GM12878 (cell line): ENCODE results near the gene MYD88.

Experiments
- ATF7 ChIP-seq: fragments of 450-650 bp; IDR thresholded peaks from 2 replicates; pipeline ENCODE4 v1.6.1; 2016; ENCODE audit warnings: low read depth, mild to moderate bottlenecking
- CEBPZ ChIP-seq: fragments of 150-350 bp; IDR thresholded peaks from 2 replicates; pipeline ENCODE4 v1.6.1; 2016; ENCODE audit warnings: low read depth, low read length
- CTCF ChIP-seq, 3 experiments: IDR thresholded peaks in 2 of 3; conservative IDR thresholded peaks in 1 of 3; 2 replicates each; pipeline ENCODE4 v1.5.1; 2011; ENCODE audit warnings: low read depth in 3 of 3, low read length in 3 of 3, mild to moderate bottlenecking in 3 of 3, control low read depth in 2 of 3, moderate library complexity in 2 of 3, inconsistent platforms in 1 of 3, mixed read lengths in 1 of 3; ENCODE audit not compliant: control insufficient read depth in 2 of 3, insufficient read depth in 1 of 3; ENCODE audit errors: extremely low read depth in 1 of 3
- ELK1 ChIP-seq: IDR thresholded peaks from 2 replicates; pipeline ENCODE4 v1.6.1; 2012; ENCODE audit warnings: low read depth, low read length, improper control_type of control experiment
- EZH2 ChIP-seq: IDR thresholded peaks from 2 replicates; pipeline ENCODE4 v1.6.1; 2012; ENCODE audit warnings: low read depth, mild to moderate bottlenecking, control low read depth, inconsistent platforms, low read length, borderline replicate concordance; ENCODE audit not compliant: control insufficient read depth
- GATAD2B ChIP-seq: fragments of 450-650 bp; conservative IDR thresholded peaks from 2 replicates; pipeline ENCODE4 v1.6.1; 2017; ENCODE audit warnings: low read depth, mild to moderate bottlenecking, moderate library complexity
- IKZF1 ChIP-seq: fragments of 450-650 bp; conservative IDR thresholded peaks from 2 replicates; pipeline ENCODE4 v1.6.1; 2017; ENCODE audit warnings: antibody characterized with exemption, mild to moderate bottlenecking
- IKZF2 ChIP-seq, 2 experiments: fragments of 450-650 bp; IDR thresholded peaks; 2 replicates each; pipeline ENCODE4 v1.6.1; 2017; ENCODE audit warnings: mild to moderate bottlenecking in 2 of 2, moderate library complexity in 2 of 2
- MEF2A ChIP-seq: IDR thresholded peaks from 2 replicates; pipeline ENCODE4 v1.6.1; 2011; ENCODE audit warnings: low read depth, mild to moderate bottlenecking, low read length, moderate library complexity; ENCODE audit not compliant: insufficient read depth
- POLR2A ChIP-seq: IDR thresholded peaks from 2 replicates; pipeline ENCODE4 v1.6.1; 2011; ENCODE audit warnings: low read depth, mild to moderate bottlenecking, low read length
- SMC3 ChIP-seq: IDR thresholded peaks from 2 replicates; pipeline ENCODE4 v1.6.1; 2011; ENCODE audit warnings: low read length, improper control_type of control experiment, borderline replicate concordance
- SRF ChIP-seq, 2 experiments: IDR thresholded peaks; 2 replicates each; pipeline ENCODE4 v1.6.1; 2011; ENCODE audit warnings: low read depth in 2 of 2, low read length in 2 of 2, mild to moderate bottlenecking in 1 of 2, moderate library complexity in 1 of 2
- TAF1 ChIP-seq: IDR thresholded peaks from 2 replicates; pipeline ENCODE4 v1.6.1; 2011; ENCODE audit warnings: mild to moderate bottlenecking, low read depth, low read length, borderline replicate concordance

- TF ChIP-seq SRF (IDR thresholded peaks at IDR 0.05; ENCODE audit: low read depth in 2 of 2, low read length in 2 of 2) (no peak), ATF7 (no peak), CTCF (IDR thresholded peaks at IDR 0.05 in 2 of 3, conservative IDR thresholded peaks at IDR 0.05 in 1 of 3; ENCODE audit: control insufficient read depth in 2 of 3, extremely low read depth in 1 of 3, insufficient read depth in 1 of 3, low read depth in 3 of 3, low read length in 3 of 3) (no peak), POLR2A (no peak), IKZF1 (no peak), CEBPZ (no peak), IKZF2 (IDR thresholded peaks at IDR 0.05) (no peak), TAF1 (no peak), GATAD2B (no peak), EZH2 (no peak), ELK1 (no peak), SMC3 (no peak), MEF2A (no peak)
Measured at GRCh38 chr3:38099518-38099917, 38.9 kb upstream of the MYD88 start.
